Motor neuron (in vitro differentiated cells): ENCODE measurements around the gene TEX36. TPM values are rescaled to one million over a fixed set of nuclear protein-coding genes. Genes with fewer than 3 reads are reported as not detected.
"Not testable (repeated sequence)": the region's sequence is repeated elsewhere in the genome, so short reads cannot be mapped to it uniquely, and the experiment has no call there.

Experiments
- ATAC-seq, 8 experiments: fragments of 200-7000 bp; cut with Tn5 transposase; replicated peaks in 6 of 8; 2 replicates each; pipeline ENCODE4 v1.8.0; 2021; ENCODE audit warnings: mild to moderate bottlenecking in 8 of 8, moderate library complexity in 8 of 8
- H3K27ac ChIP-seq, 2 donors: fragments of 250-450 bp; sonication (Bioruptor Pico); 2 replicates each; pipeline ENCODE4 v1.9.0; 2021; ENCODE audit warnings: antibody characterized with exemption in 2 of 2, mild to moderate bottlenecking in 2 of 2, moderate library complexity in 1 of 2
- H3K4me1 ChIP-seq, 2 donors: fragments of 250-450 bp; sonication (Bioruptor Pico); replicated peaks in 1 of 2; 2 replicates each; pipeline ENCODE4 v1.6.1; 2021; ENCODE audit warnings: antibody characterized with exemption in 2 of 2, mild to moderate bottlenecking in 2 of 2, moderate library complexity in 1 of 2
- H3K4me3 ChIP-seq, 5 donors: fragments of 250-450 bp; sonication (Bioruptor Pico); 2 replicates each; pipeline ENCODE4 v1.9.0; 2021; ENCODE audit warnings: antibody characterized with exemption in 5 of 5, mild to moderate bottlenecking in 5 of 5, moderate library complexity in 4 of 5
- WGBS, 10 experiments: fragments of 450-650 bp; shearing (Covaris generic); methylation state at CpG; one replicate each; pipeline ENCODE4 v1.0.0; 2022; 5-methylcytosine and 5-hydroxymethylcytosine counted together
- in situ Hi-C, 9 experiments: fragments of 400-800 bp; cut with MboI; loops; one replicate each; pipeline ENCODE4 v1.15.0; 2021; ENCODE audit warnings: low sequenced_read_pairs in 9 of 9, low pct_unique_long_range_greater_than_20kb in 2 of 9; ENCODE audit not compliant: unreplicated experiment in 9 of 9
- total RNA-seq, 8 experiments: library from RNA; unstranded; fragments of 300-600 nt; gene quantifications; 2 replicates each; pipeline versions ENCODE4 v1.2.3 to v1.2.4, GENCODE V29; 2022

TEX36 gene, protein sequence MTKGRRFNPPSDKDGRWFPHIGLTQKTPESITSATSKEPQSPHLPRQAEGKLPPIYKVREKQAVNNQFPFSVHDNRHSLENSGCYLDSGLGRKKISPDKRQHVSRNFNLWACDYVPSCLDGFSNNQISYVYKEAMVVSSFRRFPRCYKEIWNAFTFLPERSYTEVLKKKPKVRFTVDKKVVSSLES
- under 1 TPM in 2 of 8 experiments, not detected in 6; 0.46 to 0.52 TPM for total RNA-seq

DNA sequence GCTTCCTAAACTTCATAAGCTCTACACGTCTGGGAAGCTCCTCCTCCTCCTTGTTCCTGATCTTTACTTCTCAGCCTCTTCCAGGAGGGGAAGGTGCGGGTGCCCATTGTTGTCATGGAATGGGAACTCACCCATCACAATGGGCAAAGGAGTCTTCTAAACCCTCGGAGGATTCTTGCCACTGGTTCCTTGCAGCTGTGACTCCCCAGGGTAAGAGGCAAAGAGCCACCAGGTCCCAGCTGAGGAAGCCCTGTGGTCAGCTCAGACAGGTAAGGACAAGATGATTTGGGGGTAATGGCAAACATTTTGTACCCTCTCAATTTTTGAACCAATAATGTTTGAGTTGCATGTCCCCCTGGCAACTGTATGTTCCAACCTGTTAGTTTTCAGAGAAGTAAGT lies at the start of gene TEX36:
Gene TEX36 (minus strand): TSS at position 101 of the 400 bp plus-strand sequence. CDS start 174 bp downstream, outside the sequence.
- ATAC-seq: no peak
- WGBS, 10 experiments: 57 to 71% (median 58%) methylated on average over 1 to 3 of the region's 3 CpGs; no CpG with 5 or more reads in 7 of the 10 experiments
- in situ Hi-C loops: no loop called here
- Histone ChIP-seq H3K4me3 (no peak within 1 kb of the TSS), H3K4me1 (no peaks in the 10 kb centered on the region), H3K27ac (no peak within 1 kb of the TSS)

DNA sequence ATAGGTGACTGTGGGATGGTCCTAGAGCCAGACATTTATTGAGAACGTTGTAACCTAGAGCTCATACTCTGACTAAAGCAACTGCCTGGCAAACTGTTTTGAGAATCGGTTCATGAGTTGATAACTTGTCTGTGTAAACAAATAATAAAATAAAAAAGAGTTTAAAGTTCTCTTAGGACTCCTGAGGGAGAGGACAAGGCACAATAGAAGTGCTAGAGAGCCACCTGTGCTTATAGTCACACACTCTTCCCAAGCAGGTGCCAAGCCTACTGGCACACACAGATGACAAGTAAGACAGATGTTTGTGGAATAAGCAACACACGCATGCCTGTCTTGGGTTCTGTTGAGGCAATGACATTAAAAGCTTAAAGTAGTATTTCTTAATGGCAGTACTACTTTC lies 44.5 kb upstream of the TEX36 start:
- H3K27ac ChIP-seq: no peak overlapping the region
- no peaks in the 10 kb centered on the region for H3K4me1 ChIP-seq
- no peak overlapping the region for H3K4me3 ChIP-seq
- ATAC-seq: no peak
- in situ Hi-C loops: no loop called here
- 0 to 100% (median 67%) methylated on average over 1 to 3 of the region's 3 CpGs; no CpG with 5 or more reads in 1 of the 10 experiments for WGBS, 10 experiments

DNA sequence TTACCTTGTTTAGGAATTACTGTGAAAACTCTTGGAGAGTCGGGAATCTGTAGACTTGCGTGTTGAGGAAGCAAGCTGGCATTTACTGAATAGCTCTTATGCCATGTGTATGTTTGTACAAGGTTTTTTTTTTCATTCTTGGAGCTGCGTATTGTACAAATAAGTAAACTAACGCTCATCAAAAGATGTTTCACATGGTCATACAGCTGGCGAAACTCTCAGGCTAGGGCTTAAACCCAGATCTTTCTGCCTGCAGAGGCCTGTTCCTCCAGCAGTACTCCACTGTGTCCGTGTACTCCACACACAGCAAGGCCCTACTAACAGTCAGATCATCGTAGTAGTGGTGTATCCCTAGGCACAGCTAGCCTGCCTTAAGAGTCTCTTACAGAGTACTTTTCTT lies 44.0 kb upstream of the TEX36 start:
- Histone ChIP-seq H3K4me1 (no peaks in the 10 kb centered on the region), H3K27ac (no peak overlapping the region), H3K4me3 (no peak overlapping the region)
- 90 to 100% (median 96%) methylated on average over 2 to 7 of the region's 7 CpGs; no CpG with 5 or more reads in 1 of the 10 experiments for WGBS, 10 experiments
- ATAC-seq: no peak
- in situ Hi-C loops: no loop called here

DNA sequence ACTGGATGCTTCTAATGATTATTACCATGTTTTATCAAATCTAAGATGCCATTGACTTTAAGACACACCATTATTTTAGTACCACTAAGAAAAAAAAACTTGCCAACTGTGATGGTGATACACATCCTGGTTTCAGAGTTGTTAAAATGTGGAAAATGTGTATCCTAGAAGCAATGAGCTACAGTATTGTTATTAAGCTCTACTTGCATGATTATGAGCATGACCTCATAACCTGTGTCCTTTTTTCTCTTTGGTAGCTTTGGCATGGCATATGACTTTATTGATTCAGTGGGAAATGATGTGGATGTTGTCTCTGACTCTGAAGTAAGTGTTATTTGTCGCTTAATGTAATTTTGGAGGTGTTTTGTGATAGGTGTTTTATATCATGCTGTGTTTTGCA lies 39.8 kb upstream of the TEX36 start:
- no peak overlapping the region for H3K27ac ChIP-seq
- no peak for ATAC-seq
- H3K4me3 ChIP-seq: no peak overlapping the region
- in situ Hi-C loops: loop anchor here in 1 of 9 experiments (25.0 kb wide), 1 partner anchor 561 kb away; the partner anchor contains the start of gene CTBP2
- WGBS, 10 experiments: 100% methylated on average over 1 of the region's 1 CpG; no CpG with 5 or more reads in 3 of the 10 experiments
- peaks cover 6 to 9% of the 10 kb centered on the region in 2 donors for H3K4me1 ChIP-seq

DNA sequence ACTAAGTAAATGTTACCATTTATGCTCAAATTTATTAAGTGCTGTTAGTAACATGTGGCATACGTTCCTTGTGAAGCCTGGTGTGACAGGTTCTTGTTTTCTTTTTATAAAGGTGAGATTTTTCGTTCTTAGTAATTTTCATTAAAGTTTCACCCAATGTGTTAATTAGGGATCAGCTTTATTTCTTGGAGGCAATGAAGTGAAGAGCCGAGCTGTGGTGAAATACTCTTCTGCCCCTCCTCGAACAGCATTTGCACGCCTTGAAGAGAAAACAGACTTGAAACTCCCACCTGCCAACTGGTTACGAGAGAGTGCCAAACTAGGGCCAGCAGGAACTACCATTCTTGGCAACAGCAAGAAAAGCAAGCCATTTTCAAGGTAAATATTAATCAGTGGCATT lies 38.1 kb upstream of the TEX36 start:
- in situ Hi-C loops: loop anchor here in 1 of 9 experiments (25.0 kb wide), 1 partner anchor 559 kb away; the partner anchor contains the start of gene CTBP2
- Histone ChIP-seq H3K27ac (no peak overlapping the region), H3K4me3 (peak overlapping the region in 2 of 5 donors; percentile 4 to 94), H3K4me1 (peaks cover 6 to 9% of the 10 kb centered on the region in 2 donors)
- 58 to 96% (median 83%) methylated on average over 1 to 6 of the region's 6 CpGs for WGBS, 10 experiments
- ATAC-seq: no peak

DNA sequence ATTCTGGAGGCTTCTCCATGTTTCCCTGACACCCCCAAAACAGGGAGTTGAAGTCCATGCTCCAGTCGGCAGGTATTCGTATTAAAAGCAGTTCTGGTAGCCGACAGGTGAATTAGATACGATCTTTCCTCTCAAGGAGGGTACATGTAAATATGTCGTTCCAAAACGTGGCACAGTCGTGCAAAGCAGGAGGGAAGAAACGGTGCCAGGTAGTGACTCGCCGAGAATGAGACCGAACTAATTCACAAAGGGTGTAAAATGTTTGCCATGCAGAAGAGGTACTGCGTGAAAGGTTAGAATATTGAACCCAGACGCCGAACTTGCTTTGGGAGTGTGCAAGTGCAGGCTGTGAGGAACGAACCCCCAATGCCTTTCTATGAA lies 37.0 kb upstream of the TEX36 start:
- H3K4me3 ChIP-seq: peak overlapping the region; percentile 92 to 98 (median 94)
- no peak for ATAC-seq
- 0 to 3% (median 0%) methylated on average over 1 to 14 of the region's 15 CpGs; no CpG with 5 or more reads in 1 of the 10 experiments for WGBS, 10 experiments
- in situ Hi-C loops: loop anchor here in 1 of 9 experiments (25.0 kb wide), 1 partner anchor 558 kb away; the partner anchor contains the start of gene CTBP2
- peaks cover 6 to 9% of the 10 kb centered on the region in 2 donors for H3K4me1 ChIP-seq
- H3K27ac ChIP-seq: peak overlapping the region; percentile 84 to 91

DNA sequence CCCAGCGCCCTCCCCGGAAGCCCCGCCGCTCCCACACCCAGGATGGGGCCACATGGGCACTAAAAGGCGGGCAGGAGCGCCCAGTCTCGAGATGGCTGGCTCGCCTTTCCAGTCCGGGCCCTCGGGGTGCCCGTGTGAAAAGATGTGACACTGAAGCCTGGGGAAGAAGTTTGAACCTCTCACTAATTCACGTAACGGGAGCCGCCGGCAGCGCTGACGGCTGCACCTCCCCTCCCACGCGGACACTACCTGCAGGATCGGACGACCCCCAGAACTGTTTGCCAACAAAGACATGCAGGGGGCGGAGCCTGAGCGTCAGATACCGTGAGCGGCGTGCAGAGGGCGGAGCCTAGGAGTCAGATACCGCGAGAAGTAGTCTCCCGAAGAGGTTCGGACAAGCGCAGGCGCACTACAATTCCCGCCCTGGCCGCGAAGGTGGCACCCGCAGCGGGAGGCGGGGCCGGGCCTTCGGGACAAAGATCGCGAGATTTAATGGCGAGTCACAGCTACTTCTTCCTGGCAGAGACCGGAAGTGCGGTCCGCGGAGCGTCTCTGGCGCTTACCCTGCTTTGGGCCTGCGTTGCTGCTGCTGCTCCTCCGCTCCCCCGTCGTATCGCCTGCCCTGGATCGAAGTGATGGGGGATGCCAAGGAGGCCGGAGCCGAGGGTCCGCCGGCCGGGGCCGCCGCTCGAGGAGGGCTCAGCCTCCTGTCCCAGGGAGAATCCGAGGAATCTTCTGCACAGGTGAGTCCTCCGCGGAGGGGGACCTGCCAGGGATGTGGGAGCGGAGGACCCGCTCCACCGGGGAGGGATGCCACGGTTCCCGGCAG lies 36.4 kb upstream of the TEX36 start, which contains the start of gene EDRF1:
Gene EDRF1 (plus strand): TSS at position 537 of the 829 bp plus-strand sequence. CDS start 99 bp downstream, at position 636.
- peak; percentile 88 to 97 (median 96) for ATAC-seq
- in situ Hi-C loops: loop anchor here in 1 of 9 experiments (25.0 kb wide), 1 partner anchor 557 kb away; the partner anchor contains the start of gene CTBP2
- WGBS, 10 experiments: 0 to 7% (median 0%) methylated on average over 2 to 17 of the region's 72 CpGs; no CpG with 5 or more reads in 5 of the 10 experiments
- H3K27ac ChIP-seq: peak within 1 kb of the TSS; percentile 84 to 91
- H3K4me3 ChIP-seq: peak within 1 kb of the TSS; percentile 92 to 98 (median 94)
- H3K4me1 ChIP-seq: peaks cover 6 to 9% of the 10 kb centered on the region in 2 donors

DNA sequence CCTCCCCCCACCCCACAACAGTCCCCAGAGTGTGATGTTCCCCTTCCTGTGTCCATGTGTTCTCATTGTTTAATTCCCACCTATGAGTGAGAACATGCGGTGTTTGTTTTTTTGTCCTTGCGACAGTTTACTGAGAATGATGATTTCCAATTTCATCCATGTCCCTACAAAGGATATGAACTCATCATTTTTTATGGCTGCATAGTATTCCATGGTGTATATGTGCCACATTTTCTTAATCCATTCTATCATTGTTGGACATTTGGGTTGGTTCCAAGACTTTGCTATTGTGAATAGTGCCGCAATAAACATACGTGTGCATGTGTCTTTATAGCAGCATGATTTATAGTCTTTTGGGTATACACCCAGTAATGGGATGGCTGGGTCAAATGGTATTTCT lies 31.8 kb upstream of the TEX36 start:
- H3K4me3 ChIP-seq, H3K4me1 ChIP-seq, H3K27ac ChIP-seq, ATAC-seq: not testable (repeated sequence)
- in situ Hi-C loops: loop anchor here in 1 of 9 experiments (25.0 kb wide), 1 partner anchor 552 kb away; the partner anchor contains the start of gene CTBP2
- 100% methylated on average over 2 of the region's 4 CpGs; no CpG with 5 or more reads in 9 of the 10 experiments for WGBS, 10 experiments

DNA sequence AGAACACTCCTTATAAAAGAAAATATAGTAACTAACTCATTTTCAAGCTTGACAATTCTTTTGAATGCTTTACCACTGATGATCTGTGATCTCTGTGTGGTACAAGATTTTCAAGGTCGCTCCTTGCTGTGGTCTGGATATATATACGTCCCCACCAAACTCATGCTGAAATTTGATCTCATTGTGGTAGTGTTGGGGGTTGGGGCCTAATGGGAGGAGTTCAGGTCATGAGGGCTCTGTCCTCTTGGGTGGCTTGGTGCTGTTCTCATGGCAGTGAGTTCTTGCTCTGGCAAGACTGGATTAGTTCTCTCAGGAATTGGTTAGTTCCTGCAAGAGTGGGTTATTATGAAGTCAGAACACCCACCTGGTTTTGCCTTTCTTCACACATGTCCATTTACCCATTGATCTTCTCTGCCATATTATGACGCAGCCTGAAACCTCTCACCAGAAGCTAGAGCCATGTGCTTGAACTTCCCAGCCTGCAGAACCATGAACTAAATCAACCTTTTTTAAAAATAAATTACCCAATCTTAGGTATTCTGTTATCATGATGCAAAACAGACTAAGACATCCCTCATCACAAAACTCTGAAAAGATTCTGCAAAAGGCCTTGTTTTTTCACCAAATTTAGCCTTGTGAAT lies 28.3 kb upstream of the TEX36 start:
- ATAC-seq: no peak
- Histone ChIP-seq H3K4me1 (peaks cover 26 to 28% of the 10 kb centered on the region in 2 donors), H3K27ac (no peak overlapping the region), H3K4me3 (no peak overlapping the region)
- WGBS, 10 experiments: 33 to 100% (median 100%) methylated on average over 1 to 3 of the region's 3 CpGs; no CpG with 5 or more reads in 2 of the 10 experiments
- in situ Hi-C loops: loop anchor here in 1 of 9 experiments (25.0 kb wide), 1 partner anchor 549 kb away; the partner anchor contains the start of gene CTBP2

DNA sequence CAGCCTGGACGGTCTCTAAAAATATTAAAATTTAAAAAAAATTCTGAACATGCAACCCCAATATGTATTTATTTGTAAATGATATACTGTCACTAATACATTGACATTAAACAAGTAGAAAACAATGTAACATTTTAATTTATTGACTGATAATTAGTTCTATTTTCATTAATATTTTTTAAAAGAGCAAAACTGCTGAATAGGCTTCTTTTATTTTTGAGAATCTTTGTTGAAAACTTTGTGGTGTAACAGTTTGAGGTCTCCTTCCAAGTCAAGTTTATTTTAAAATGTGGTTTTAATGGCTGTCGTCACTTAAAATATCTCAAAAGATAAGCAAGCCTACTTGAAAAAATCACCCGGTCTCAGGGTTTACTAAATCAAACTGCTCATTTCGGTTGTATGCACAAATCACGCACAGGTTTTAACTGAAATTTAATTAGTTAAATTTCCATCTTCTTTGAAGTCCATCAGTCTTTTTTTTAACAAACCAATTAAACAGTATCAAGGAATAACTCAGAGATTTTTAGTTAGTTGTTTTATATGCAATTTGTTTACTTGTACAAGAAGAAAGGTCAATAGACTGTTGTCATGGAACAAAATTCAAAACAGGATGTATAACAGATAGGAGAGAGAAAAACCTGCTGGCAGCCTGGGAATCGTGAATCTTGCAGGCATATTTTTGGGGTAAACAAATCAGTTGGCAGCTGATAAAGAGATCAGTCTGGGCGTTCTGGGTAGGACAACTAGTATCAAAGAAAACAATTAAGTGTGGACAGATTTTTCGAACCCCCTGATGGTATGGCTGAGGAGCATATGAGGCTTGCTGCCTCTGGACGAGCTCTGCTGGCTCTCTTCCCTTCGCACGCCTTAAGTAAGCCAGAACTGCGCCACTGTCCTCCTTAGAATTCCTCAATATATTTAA lies 26.9 kb upstream of the TEX36 start:
- in situ Hi-C loops: loop anchor here in 1 of 9 experiments (25.0 kb wide), 1 partner anchor 548 kb away; the partner anchor contains the start of gene CTBP2
- H3K4me3 ChIP-seq: no peak overlapping the region

DNA sequence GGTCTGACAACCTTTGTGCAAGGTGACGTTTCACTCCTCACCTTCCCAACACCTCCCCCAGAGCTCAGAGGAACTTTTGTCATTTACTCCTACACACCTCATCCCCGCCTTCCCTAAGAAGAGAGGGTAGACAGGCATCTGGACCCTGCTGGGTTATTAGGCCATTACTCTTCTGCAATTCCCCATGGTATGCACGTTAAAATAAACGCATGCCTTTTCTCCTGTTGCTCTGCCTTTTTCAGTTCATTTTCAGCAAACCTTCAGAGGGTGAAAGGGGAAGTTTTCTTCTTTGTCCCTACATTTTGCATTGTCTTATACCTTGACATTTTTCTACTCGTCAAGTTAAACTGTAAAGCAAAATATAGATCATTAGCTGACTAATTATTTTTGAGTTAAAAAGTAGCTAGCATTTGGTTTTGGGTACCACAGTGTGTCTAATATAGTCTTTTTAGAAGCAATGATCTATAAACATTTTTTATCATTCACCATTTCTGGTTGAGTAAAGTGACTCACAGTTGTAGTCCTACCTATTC lies 26.1 kb upstream of the TEX36 start:
- no peak for ATAC-seq
- no peak overlapping the region for H3K4me3 ChIP-seq
- H3K4me1 ChIP-seq: peaks cover 26 to 28% of the 10 kb centered on the region in 2 donors
- H3K27ac ChIP-seq: no peak overlapping the region
- in situ Hi-C loops: loop anchor here in 1 of 9 experiments (25.0 kb wide), 1 partner anchor 547 kb away; the partner anchor contains the start of gene CTBP2
- WGBS, 10 experiments: 0 to 100% (median 46%) methylated on average over 1 to 4 of the region's 5 CpGs; no CpG with 5 or more reads in 1 of the 10 experiments

More for the DNA sequence above, 26.9 kb upstream of the TEX36 start:
- ATAC-seq: no peak
- 27 to 92% (median 76%) methylated on average over 5 to 12 of the region's 12 CpGs for WGBS, 10 experiments
- Histone ChIP-seq H3K27ac (no peak overlapping the region), H3K4me1 (peaks cover 26 to 28% of the 10 kb centered on the region in 2 donors)
